GM12874 (cell line): Measurements from ENCODE around the gene PRUNE2.

Experiments
- CTCF ChIP-seq: IDR thresholded peaks from 2 replicates; pipeline ENCODE4 v1.5.1; 2011; ENCODE audit warnings: low read depth, mild to moderate bottlenecking, control low read depth, low read length, moderate library complexity; ENCODE audit not compliant: insufficient read depth

Gene PRUNE2

DNA sequence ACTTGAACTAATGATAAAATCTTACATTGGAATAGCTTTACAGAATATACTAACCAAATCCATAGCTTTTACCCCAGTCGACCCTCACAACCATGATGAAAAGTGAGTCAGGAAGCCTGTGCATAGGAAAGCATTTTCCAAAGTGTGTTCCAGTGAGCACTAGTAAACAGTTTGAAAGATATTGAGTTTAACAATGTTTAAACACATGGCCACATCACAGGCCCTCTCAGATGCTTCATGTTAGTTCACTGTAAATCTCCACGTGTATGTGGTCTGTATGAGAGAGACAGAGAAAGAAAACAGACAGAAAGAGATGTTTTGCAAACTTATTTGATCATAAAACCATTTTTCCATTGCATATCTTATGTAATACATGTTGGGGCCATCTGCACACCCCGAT is 27.0 kb downstream of the PRUNE2 start:
- TF ChIP-seq CTCF = no peak

DNA sequence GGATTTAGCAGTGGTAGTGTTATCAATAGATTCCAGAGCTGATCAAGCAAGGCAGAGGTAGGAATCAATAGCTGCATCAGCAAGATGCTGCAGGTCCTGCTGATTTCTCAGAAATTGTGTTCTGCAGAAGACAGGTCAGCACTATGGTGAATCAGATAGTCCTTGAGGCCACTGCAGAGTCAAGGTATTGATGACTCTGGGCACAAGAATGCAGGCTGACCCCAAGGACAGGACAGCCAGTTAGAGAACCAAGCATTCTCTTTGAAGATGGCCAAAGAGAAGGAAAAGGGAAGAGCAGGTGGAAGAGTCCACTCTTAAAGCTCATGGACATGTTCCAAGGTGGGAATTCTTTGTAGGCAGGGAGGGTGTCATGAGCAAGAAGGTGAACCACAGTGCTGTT is 28.0 kb downstream of the PRUNE2 start:
- no peak for TF ChIP-seq CTCF

DNA sequence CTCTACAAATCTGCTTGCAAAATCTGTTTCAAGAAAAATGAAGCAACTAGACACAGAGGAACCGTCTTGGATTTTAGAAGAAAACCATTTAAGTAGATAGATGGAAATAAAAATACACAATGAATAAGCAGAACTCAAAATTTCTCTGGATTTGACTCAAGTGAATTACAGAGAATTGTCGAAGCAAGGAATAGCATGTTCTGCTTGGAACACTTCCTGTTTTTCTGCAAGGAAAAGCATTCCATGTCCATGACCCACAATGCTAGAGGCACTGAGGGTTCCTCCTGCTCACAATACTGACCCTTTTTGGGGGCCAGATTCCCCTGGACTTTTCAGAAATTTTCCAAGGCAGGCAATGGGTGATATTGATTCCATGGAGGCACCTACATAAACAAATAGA is 29.8 kb downstream of the PRUNE2 start:
- no peak for TF ChIP-seq CTCF

DNA sequence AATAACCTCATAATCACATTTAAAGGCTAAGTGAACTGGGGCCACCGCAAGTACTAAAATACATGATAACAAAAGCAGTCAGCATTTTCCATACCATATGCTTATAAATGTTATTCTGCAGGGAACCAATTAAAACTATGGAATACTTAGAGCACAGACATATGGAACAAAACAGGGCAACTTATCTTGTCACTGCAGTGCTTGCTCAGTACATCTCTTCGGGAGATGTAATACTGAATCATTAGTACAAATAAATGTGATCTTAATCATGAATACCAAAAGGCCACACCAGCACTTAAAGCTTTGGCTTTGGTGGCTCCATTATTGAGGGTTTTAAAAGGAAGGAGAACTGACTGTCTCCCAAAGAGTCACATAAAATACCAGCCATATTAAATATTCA is 32.1 kb downstream of the PRUNE2 start:
- no peak for TF ChIP-seq CTCF

GRCh38 chr9:76873056-76873792 is 32.7 kb downstream of the PRUNE2 start:
- TF ChIP-seq CTCF = no peak

- no peak for TF ChIP-seq CTCF
Observed at GRCh38 chr9:76868897-76869296, 37.0 kb downstream of the PRUNE2 start.

GRCh38 chr9:76866689-76867088 is 39.2 kb downstream of the PRUNE2 start:
- no peak for TF ChIP-seq CTCF
